ENCODE results near the gene ITPR2.

Gene ITPR2

GRCh38 chr12:26790645-26790994 is 42.4 kb downstream of the ITPR2 start:
- Histone ChIP-seq H3K27me3 (replicated peaks; ENCODE audit: insufficient read depth, low read length) (no peaks in the 10 kb centered on the region), H3K4me1 (ENCODE audit: low read length) (peaks cover 11% of the 10 kb centered on the region), H2AFZ (ENCODE audit: low read length) (no peak overlapping the region), H3K9me3 (replicated peaks; ENCODE audit: insufficient read depth, low read length) (no peaks in the 10 kb centered on the region), H3K79me2 (ENCODE audit: low read length) (no peaks in the 10 kb centered on the region), H3K36me3 (replicated peaks; ENCODE audit: insufficient read depth, low read length) (no peaks in the 10 kb centered on the region), H3K9me2 (replicated peaks; ENCODE audit: insufficient read depth, low read length) (no peaks in the 10 kb centered on the region), H3K4me3 (ENCODE audit: low read length) (no peak overlapping the region), H4K20me1 (ENCODE audit: insufficient read depth, low read length) (no peaks in the 10 kb centered on the region), H3F3A (ENCODE audit: insufficient read depth, low read length) (peaks cover 5% of the 10 kb centered on the region; the same call in 1 of the 2 replicates), H3K27ac (ENCODE audit: low read length) (no peak overlapping the region), H3K4me2 (ENCODE audit: low read depth, low read length) (no peak overlapping the region), H3K9ac (ENCODE audit: low read length) (no peak overlapping the region)
- no peak for TF ChIP-seq CTCF (IDR thresholded peaks at IDR 0.05; ENCODE audit: low read length)
- DNase-seq = no peak

GRCh38 chr12:26789731-26790644 is 43.0 kb downstream of the ITPR2 start:
- no peak overlapping the region for H3K9ac ChIP-seq (ENCODE audit: low read length)
- no peak overlapping the region for H3K4me3 ChIP-seq (ENCODE audit: low read length)
- TF ChIP-seq CTCF (IDR thresholded peaks at IDR 0.05; ENCODE audit: low read length) = no peak
- TF ChIP-seq EZH2phosphoT487 (IDR thresholded peaks at IDR 0.05; ENCODE audit: low read length) = no peak
- no peak for TF ChIP-seq EZH2 (optimal IDR thresholded peaks at IDR 0.05; ENCODE audit: low read depth, low read length)
- no peaks in the 10 kb centered on the region for H3K36me3 ChIP-seq (replicated peaks; ENCODE audit: insufficient read depth, low read length)
- no peak overlapping the region for H3K27ac ChIP-seq (ENCODE audit: low read length)
- no peak overlapping the region for H3K4me2 ChIP-seq (ENCODE audit: low read depth, low read length)
- no peak overlapping the region for H2AFZ ChIP-seq (ENCODE audit: low read length)
- H3F3A ChIP-seq (ENCODE audit: insufficient read depth, low read length) = peaks cover 5% of the 10 kb centered on the region; the same call in 1 of the 2 replicates
- H3K9me2 ChIP-seq (replicated peaks; ENCODE audit: insufficient read depth, low read length) = no peaks in the 10 kb centered on the region
- H4K20me1 ChIP-seq (ENCODE audit: insufficient read depth, low read length) = no peaks in the 10 kb centered on the region
- H3K4me1 ChIP-seq (ENCODE audit: low read length) = peaks cover 11% of the 10 kb centered on the region
- no peaks in the 10 kb centered on the region for H3K9me3 ChIP-seq (replicated peaks; ENCODE audit: insufficient read depth, low read length)
- H3K27me3 ChIP-seq (replicated peaks; ENCODE audit: insufficient read depth, low read length) = no peaks in the 10 kb centered on the region
- DNase-seq = no peak
- no peaks in the 10 kb centered on the region for H3K79me2 ChIP-seq (ENCODE audit: low read length)

- H3K27me3 ChIP-seq (replicated peaks; ENCODE audit: insufficient read depth, low read length) = no peaks in the 10 kb centered on the region
- H2AFZ ChIP-seq (ENCODE audit: low read length) = no peak overlapping the region
- H3K79me2 ChIP-seq (ENCODE audit: low read length) = no peaks in the 10 kb centered on the region
- H3K4me1 ChIP-seq (ENCODE audit: low read length) = peaks cover 10% of the 10 kb centered on the region
- no peak for DNase-seq
- H3K9ac ChIP-seq (ENCODE audit: low read length) = no peak overlapping the region
- no peaks in the 10 kb centered on the region for H3K36me3 ChIP-seq (replicated peaks; ENCODE audit: insufficient read depth, low read length)
- no peaks in the 10 kb centered on the region for H4K20me1 ChIP-seq (ENCODE audit: insufficient read depth, low read length)
- H3F3A ChIP-seq (ENCODE audit: insufficient read depth, low read length) = peaks cover 5% of the 10 kb centered on the region; the same call in 1 of the 2 replicates
- TF ChIP-seq EZH2 (optimal IDR thresholded peaks at IDR 0.05; ENCODE audit: low read depth, low read length) = no peak
- TF ChIP-seq CTCF (IDR thresholded peaks at IDR 0.05; ENCODE audit: low read length) = no peak
- TF ChIP-seq EZH2phosphoT487 (IDR thresholded peaks at IDR 0.05; ENCODE audit: low read length) = no peak
- H3K4me3 ChIP-seq (ENCODE audit: low read length) = no peak overlapping the region
- no peak overlapping the region for H3K27ac ChIP-seq (ENCODE audit: low read length)
- no peaks in the 10 kb centered on the region for H3K9me3 ChIP-seq (replicated peaks; ENCODE audit: insufficient read depth, low read length)
- H3K4me2 ChIP-seq (ENCODE audit: low read depth, low read length) = no peak overlapping the region
- no peaks in the 10 kb centered on the region for H3K9me2 ChIP-seq (replicated peaks; ENCODE audit: insufficient read depth, low read length)
These were observed 46.0 kb downstream of the ITPR2 start for GRCh38 chr12:26786865-26787514.

Measured in MM.1S (cell line).